Ishikawa (cell line): ENCODE measurements around the gene KCNA10.

Experiments used
- EP300 ChIP-seq: IDR thresholded peaks from 2 replicates; pipeline ENCODE4 v1.6.1; 2012; ENCODE audit warnings: borderline replicate concordance
- RAD21 ChIP-seq: IDR thresholded peaks from 2 replicates; pipeline ENCODE4 v1.6.1; 2012; ENCODE audit warnings: low read depth
- TCF12 ChIP-seq: IDR thresholded peaks from 2 replicates; pipeline ENCODE4 v1.6.1; 2012; ENCODE audit warnings: low read depth
- YY1 ChIP-seq: IDR thresholded peaks from 2 replicates; pipeline ENCODE4 v1.6.1; 2012; ENCODE audit warnings: low read depth
- TF ChIP-seq, protein P1 (sequence below): IDR thresholded peaks from 2 replicates; pipeline ENCODE4 v1.6.1; 2012; ENCODE audit warnings: low read depth, mild to moderate bottlenecking

DNA sequence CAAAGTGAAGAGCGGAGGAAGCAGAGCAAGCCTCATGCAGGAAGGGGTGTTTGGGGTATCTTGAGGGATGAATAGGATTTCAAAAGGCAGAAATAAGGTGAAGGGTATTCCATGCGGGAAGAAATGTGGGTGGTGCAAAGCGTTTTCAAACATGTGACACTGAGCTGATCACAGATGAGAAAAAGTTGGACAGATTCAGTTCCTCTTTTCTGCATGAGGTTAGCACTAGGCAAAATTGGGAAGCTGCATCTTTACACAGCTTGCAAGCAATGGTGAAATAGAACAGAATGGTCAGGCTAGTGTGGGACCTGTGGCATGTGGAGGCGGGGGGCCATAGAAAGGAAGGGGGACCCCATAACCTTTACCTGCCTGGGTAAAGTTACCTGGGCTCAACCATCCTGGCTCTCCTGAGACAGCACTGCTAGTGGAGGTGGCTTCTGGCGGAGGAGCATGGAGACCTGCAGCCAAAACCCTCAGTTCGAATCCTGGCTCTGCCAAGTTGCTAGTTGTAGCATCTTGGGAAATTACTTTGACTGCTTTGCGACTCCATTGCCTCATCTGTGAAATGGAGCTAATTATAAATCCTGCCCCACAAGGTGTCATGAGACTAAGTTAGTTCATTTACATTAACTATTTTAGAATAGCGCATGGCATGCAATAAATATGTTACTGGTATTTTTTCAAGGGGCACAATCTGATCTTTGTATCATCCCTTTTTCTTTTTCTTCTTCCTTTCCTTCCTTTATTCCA lies 16.4 kb downstream of the KCNA10 start:
- no peak for TF ChIP-seq YY1
- TF ChIP-seq, protein P1, sequence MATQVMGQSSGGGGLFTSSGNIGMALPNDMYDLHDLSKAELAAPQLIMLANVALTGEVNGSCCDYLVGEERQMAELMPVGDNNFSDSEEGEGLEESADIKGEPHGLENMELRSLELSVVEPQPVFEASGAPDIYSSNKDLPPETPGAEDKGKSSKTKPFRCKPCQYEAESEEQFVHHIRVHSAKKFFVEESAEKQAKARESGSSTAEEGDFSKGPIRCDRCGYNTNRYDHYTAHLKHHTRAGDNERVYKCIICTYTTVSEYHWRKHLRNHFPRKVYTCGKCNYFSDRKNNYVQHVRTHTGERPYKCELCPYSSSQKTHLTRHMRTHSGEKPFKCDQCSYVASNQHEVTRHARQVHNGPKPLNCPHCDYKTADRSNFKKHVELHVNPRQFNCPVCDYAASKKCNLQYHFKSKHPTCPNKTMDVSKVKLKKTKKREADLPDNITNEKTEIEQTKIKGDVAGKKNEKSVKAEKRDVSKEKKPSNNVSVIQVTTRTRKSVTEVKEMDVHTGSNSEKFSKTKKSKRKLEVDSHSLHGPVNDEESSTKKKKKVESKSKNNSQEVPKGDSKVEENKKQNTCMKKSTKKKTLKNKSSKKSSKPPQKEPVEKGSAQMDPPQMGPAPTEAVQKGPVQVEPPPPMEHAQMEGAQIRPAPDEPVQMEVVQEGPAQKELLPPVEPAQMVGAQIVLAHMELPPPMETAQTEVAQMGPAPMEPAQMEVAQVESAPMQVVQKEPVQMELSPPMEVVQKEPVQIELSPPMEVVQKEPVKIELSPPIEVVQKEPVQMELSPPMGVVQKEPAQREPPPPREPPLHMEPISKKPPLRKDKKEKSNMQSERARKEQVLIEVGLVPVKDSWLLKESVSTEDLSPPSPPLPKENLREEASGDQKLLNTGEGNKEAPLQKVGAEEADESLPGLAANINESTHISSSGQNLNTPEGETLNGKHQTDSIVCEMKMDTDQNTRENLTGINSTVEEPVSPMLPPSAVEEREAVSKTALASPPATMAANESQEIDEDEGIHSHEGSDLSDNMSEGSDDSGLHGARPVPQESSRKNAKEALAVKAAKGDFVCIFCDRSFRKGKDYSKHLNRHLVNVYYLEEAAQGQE = no peak
- no peak for TF ChIP-seq EP300
- no peak for TF ChIP-seq RAD21
- no peak for TF ChIP-seq TCF12
